Gastrocnemius medialis (tissue), 4 donors: Measurements from ENCODE around the gene ANO3.

Source experiments
- CTCF ChIP-seq, 5 experiments: fragments of 450-650 bp in 3 of 5; fragments of 200-600 bp in 2 of 5; sonication (generic) in 2 of 5; IDR thresholded peaks in 4 of 5; conservative IDR thresholded peaks in 1 of 5; 1 replicate in 4 of 5; 2 replicates in 1 of 5; pipeline ENCODE4 v1.5.1; 2016 to 2019; ENCODE audit warnings: antibody characterized with exemption in 5 of 5, mild to moderate bottlenecking in 3 of 5, moderate library complexity in 3 of 5
- POLR2A ChIP-seq, 2 donors: fragments of 450-650 bp; IDR thresholded peaks; one replicate each; pipeline ENCODE4 v1.6.1; 2017; ENCODE audit warnings: antibody characterized with exemption in 2 of 2, mild to moderate bottlenecking in 2 of 2, moderate library complexity in 2 of 2

- no peak for TF ChIP-seq CTCF (IDR thresholded peaks at IDR 0.05 in 4 of 5, conservative IDR thresholded peaks at IDR 0.05 in 1 of 5)
- TF ChIP-seq POLR2A (IDR thresholded peaks at IDR 0.05) = no peak
Measured at GRCh38 chr11:26493616-26494015, 161.7 kb downstream of the ANO3 start.
